IPS DF 6.9 (cell line): Measurements from ENCODE around the gene SYNGR2.
"Not testable (repeated sequence)": the region's sequence is repeated elsewhere in the genome, so short reads cannot be mapped to it uniquely, and the experiment has no call there.

ENCODE experiments used
- DNase-seq: peaks from one replicate; pipeline ENCODE4 v3.0.0-alpha.2; 2013; ENCODE audit warnings: low read depth, low spot score
- H3K27ac ChIP-seq: one replicate; pipeline ENCODE4 v1.5.1; 2013; ENCODE audit warnings: low read length, control low read depth
- H3K27me3 ChIP-seq: 2 replicates; pipeline ENCODE4 v1.6.1; 2013; ENCODE audit warnings: mild to moderate bottlenecking, low read length; ENCODE audit not compliant: control insufficient read depth, insufficient read depth
- H3K36me3 ChIP-seq: 2 replicates; pipeline ENCODE4 v1.6.1; 2013; ENCODE audit warnings: low read length; ENCODE audit not compliant: control insufficient read depth, insufficient read depth
- H3K4me1 ChIP-seq: 2 replicates; pipeline ENCODE4 v1.6.1; 2013; ENCODE audit warnings: low read length; ENCODE audit not compliant: control insufficient read depth, insufficient read depth
- H3K4me3 ChIP-seq: 2 replicates; pipeline ENCODE4 v1.5.1; 2013; ENCODE audit warnings: mild to moderate bottlenecking, low read length
- H3K9me3 ChIP-seq: 2 replicates; pipeline ENCODE4 v1.6.1; 2013; ENCODE audit warnings: low read length, inconsistent platforms; ENCODE audit not compliant: control insufficient read depth, insufficient read depth
- WGBS: extraction: QIAGEN DNeasy Blood & Tissue Kit; methylation state at CpG from one replicate; pipeline ENCODE4 v1.1.7; 2013; ENCODE audit warnings: mixed read lengths, missing lambda C conversion rate; ENCODE audit not compliant: insufficient read length, insufficient coverage; 5-methylcytosine and 5-hydroxymethylcytosine counted together

SYNGR2 gene

DNA sequence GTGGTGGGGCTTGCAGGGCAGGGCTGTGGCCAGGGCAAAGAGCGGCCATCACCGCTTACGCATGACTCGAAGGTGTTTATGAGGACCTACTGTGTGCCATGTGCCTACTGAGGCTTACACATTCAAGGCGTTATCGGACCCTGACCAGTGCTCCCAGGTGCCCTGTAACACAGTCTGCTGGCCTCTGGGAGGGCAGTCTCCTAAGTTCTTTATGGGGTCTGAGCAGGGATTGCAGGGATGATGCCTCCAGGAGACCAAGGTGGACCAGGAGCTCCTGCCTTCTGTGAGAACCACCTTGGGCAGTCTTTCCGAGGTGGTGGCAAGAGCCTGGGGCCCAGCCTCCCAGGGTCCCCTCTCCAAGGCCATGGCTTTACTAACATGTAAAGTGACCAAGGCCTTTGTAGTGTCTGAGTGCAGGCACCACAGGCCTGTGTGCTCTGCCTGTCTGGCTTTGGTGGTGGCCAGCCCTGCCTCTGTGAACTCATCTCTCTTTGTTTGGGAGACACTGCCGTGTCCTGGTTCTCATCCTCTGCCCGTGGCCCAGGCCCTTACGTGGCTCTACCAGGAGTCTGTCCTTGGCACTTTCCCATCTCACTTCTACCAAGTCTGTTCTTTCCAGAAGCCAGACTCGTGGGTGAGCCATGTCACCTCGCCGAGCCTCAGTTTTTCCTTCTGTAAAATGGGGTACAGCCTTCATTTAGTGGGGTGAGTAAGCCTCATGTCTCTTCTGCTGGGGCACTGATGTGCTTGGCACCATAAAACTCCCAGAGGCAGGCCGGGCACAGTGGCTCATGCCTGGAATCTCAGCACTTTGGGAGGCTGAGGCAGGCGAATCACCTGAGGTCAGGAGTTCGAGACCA is 3.4 kb upstream of the SYNGR2 start:
- Histone ChIP-seq H3K4me1 (peaks cover 5% of the 10 kb centered on the region; the same call in 1 of the 2 replicates), H3K9me3 (no peaks in the 10 kb centered on the region), H3K4me3 (no peak overlapping the region), H3K27ac (no peak overlapping the region), H3K36me3 (no peaks in the 10 kb centered on the region), H3K27me3 (no peaks in the 10 kb centered on the region)
- no peak for DNase-seq
- WGBS: no CpG with 5 or more reads among the region's 16 CpGs

DNA sequence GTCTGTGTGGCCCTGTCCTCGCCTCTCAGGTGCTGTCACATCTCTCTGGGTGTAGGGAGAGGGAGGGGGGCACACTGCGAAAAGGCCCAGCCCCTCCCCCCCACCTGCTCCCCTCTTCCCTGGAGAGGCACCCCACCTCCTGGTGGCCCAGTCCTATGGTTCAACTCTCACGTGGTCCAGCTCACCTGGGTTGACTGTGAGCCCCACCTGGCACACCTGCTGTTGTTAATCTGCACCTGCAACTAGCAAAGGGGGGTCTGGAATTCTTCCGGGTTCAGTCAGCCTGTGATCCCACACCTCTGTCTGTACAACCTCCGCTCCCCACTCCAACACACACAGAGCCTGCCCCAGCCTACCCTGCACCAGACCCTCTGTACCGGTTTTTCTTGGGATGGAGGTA is 2.0 kb upstream of the SYNGR2 start:
- H3K36me3 ChIP-seq: no peaks in the 10 kb centered on the region; the same call in 1 of the 2 replicates
- no peaks in the 10 kb centered on the region for H3K9me3 ChIP-seq
- peaks cover 5% of the 10 kb centered on the region; the same call in 1 of the 2 replicates for H3K4me1 ChIP-seq
- H3K27me3 ChIP-seq: no peaks in the 10 kb centered on the region
- no peak overlapping the region for H3K4me3 ChIP-seq
- WGBS: no CpG with 5 or more reads among the region's 6 CpGs
- no peak for DNase-seq
- no peak overlapping the region for H3K27ac ChIP-seq

DNA sequence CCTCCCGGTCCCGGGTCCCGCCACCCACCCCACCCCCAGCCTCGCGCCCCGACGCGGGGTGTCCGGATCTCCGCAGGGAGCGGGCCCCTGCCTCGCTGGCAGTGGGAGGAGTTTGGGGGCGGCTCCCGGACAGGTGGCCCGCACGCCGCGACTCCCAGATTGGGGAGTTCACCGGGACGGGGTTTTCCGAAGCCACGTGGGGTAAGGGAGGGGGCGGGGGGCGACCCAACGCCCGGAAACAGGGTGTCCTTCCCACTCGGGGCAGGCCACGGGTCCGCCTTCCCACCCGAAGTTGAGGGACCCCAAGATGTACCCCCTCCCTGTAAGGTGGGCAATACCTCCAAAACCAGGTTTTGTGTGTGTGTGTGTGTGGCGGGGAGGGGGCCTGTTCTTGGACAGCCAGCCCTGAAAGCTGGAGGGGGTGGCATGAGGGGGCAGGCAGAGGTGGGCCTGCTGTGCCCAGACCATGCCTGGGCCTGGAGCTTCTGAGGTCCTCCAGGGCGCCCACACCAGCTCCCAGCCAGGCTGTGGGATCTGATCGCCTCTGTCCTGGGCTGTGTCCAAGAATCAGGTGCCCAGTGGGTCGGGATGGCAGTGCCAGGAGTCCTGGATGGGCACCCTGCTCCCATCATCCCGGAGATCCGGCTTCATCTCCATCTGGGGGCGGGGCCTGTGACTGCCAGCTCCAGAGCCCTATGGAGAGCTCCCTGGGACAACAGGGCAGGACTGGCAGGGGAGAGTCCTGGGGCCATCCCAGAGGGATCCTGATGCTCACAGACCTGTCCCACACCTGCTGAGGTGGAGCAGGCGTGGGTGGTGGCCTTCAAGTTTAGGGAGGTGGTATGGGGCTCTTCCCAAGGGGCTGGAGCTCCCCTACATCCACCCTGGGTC is 767 bp downstream of the SYNGR2 start:
- no peak for DNase-seq
- Histone ChIP-seq H3K4me3 (peak overlapping the region; percentile 87; the same call in 1 of the 2 replicates), H3K4me1 (peaks cover 5% of the 10 kb centered on the region; the same call in 1 of the 2 replicates), H3K9me3 (no peaks in the 10 kb centered on the region), H3K36me3 (peaks cover 3% of the 10 kb centered on the region; the same call in 1 of the 2 replicates), H3K27ac (no peak overlapping the region), H3K27me3 (no peaks in the 10 kb centered on the region)
- WGBS: no CpG with 5 or more reads among the region's 38 CpGs

DNA sequence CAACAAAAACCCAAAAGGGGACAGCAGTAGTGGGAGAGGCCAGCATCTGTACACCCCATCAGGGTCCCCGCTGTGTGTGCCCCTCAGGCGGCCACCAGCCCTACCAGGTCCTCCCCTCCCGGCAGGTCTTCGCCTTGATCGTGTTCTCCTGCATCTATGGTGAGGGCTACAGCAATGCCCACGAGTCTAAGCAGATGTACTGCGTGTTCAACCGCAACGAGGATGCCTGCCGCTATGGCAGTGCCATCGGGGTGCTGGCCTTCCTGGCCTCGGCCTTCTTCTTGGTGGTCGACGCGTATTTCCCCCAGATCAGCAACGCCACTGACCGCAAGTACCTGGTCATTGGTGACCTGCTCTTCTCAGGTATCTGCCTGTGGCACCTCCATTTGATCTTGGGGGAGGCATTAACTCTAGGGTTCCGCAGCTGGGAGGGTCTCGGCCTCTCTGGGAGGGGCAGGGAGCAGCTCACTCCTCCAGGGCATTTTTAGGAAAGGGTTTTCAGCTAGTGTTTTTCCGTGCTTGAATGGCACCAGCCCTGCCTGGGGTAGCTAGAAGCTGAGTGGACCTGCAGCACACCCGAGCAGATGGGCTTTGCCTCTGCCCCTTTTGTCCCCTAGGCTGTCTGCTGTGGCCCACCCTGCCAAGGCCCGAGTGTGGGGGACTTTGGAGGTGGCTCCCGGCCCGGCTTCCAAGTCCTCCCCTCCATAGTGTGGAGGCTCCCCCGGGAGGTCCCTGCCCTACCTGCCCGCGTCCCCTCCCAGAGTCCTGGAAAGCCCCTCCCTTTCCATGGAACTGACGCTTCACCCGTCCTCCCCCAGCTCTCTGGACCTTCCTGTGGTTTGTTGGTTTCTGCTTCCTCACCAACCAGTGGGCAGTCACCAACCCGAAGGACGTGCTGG is 2.6 kb downstream of the SYNGR2 start:
- no peak for DNase-seq
- Histone ChIP-seq H3K9me3 (no peaks in the 10 kb centered on the region), H3K36me3 (peaks cover 16% of the 10 kb centered on the region), H3K4me1 (peaks cover 5% of the 10 kb centered on the region), H3K4me3 (no peak overlapping the region), H3K27me3 (no peaks in the 10 kb centered on the region), H3K27ac (no peak overlapping the region)
- no CpG with 5 or more reads among the region's 31 CpGs for WGBS

DNA sequence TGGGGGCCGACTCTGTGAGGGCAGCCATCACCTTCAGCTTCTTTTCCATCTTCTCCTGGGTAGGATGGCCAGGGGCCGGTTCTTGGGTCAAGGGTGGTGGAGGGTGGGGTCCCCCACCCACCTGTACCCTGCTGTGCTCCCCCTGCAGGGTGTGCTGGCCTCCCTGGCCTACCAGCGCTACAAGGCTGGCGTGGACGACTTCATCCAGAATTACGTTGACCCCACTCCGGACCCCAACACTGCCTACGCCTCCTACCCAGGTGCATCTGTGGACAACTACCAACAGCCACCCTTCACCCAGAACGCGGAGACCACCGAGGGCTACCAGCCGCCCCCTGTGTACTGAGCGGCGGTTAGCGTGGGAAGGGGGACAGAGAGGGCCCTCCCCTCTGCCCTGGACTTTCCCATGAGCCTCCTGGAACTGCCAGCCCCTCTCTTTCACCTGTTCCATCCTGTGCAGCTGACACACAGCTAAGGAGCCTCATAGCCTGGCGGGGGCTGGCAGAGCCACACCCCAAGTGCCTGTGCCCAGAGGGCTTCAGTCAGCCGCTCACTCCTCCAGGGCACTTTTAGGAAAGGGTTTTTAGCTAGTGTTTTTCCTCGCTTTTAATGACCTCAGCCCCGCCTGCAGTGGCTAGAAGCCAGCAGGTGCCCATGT is 3.3 kb downstream of the SYNGR2 start:
- DNase-seq: not testable (repeated sequence)
- peaks cover 16% of the 10 kb centered on the region for H3K36me3 ChIP-seq
- WGBS: no CpG with 5 or more reads among the region's 19 CpGs

DNA sequence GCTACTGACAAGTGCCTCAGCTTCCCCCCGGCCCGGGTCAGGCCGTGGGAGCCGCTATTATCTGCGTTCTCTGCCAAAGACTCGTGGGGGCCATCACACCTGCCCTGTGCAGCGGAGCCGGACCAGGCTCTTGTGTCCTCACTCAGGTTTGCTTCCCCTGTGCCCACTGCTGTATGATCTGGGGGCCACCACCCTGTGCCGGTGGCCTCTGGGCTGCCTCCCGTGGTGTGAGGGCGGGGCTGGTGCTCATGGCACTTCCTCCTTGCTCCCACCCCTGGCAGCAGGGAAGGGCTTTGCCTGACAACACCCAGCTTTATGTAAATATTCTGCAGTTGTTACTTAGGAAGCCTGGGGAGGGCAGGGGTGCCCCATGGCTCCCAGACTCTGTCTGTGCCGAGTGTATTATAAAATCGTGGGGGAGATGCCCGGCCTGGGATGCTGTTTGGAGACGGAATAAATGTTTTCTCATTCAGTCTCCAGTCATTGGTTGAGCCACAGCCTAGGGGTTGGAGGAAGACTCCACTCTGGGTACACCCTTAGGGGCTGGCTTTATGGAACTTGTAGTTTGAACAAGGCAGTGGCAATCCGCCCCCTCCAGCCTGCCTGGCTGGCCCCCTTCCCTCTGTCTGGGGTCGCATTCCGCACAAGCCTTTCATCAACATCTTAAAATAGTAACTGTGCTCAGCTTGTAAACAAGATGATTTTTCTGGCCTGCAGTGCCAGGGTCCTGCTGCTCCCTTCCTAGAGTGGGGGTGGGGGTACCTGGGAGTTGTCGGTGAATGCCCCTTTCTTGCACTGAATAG is 4.1 kb downstream of the SYNGR2 start:
- DNase-seq: no peak
- no peak overlapping the region for H3K4me3 ChIP-seq
- H3K36me3 ChIP-seq: peaks cover 16% of the 10 kb centered on the region
- no peaks in the 10 kb centered on the region for H3K9me3 ChIP-seq
- WGBS: no CpG with 5 or more reads among the region's 19 CpGs
- H3K27me3 ChIP-seq: no peaks in the 10 kb centered on the region
- H3K27ac ChIP-seq: no peak overlapping the region
- peaks cover 5% of the 10 kb centered on the region for H3K4me1 ChIP-seq

More for the DNA sequence above, 3.3 kb downstream of the SYNGR2 start:
- not testable (repeated sequence) for H3K4me3 ChIP-seq, H3K27me3 ChIP-seq, H3K9me3 ChIP-seq, H3K4me1 ChIP-seq, H3K27ac ChIP-seq

DNA sequence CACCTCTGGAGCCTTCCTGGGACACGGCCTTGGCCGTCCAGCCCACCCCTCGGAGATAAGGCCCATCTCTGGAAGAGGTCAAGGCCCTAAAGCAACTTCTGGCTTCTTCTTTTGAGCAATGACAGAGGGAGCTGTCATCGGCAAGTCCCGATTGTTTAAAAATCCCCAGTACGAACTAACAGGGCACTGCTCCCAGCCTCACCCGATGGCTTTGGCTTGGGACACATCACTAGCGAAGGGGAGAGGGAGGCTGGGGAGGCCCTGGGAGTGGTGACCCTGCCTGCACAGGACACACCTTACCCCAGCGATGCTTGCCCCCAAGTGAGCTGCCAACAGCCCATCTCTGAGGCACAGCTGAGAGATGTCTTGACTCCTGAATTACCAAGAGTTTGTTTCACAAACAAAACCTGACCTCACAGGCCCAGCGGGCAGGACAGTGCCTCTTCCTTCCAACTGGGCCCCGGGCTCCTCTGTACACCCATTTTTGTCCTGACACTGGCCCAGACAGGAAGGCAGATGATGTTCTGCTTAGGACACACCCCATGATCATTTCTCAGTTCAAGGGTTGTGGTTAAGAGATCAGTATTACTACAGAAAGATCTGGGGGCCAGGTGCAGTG is 4.8 kb downstream of the SYNGR2 start:
- peaks cover 3% of the 10 kb centered on the region for H3K4me1 ChIP-seq
- H3K4me3 ChIP-seq: no peak overlapping the region
- DNase-seq: no peak
- no peak overlapping the region for H3K27ac ChIP-seq
- no peaks in the 10 kb centered on the region for H3K27me3 ChIP-seq
- no CpG with 5 or more reads among the region's 11 CpGs for WGBS
- H3K9me3 ChIP-seq: no peaks in the 10 kb centered on the region
- peaks cover 17% of the 10 kb centered on the region for H3K36me3 ChIP-seq

DNA sequence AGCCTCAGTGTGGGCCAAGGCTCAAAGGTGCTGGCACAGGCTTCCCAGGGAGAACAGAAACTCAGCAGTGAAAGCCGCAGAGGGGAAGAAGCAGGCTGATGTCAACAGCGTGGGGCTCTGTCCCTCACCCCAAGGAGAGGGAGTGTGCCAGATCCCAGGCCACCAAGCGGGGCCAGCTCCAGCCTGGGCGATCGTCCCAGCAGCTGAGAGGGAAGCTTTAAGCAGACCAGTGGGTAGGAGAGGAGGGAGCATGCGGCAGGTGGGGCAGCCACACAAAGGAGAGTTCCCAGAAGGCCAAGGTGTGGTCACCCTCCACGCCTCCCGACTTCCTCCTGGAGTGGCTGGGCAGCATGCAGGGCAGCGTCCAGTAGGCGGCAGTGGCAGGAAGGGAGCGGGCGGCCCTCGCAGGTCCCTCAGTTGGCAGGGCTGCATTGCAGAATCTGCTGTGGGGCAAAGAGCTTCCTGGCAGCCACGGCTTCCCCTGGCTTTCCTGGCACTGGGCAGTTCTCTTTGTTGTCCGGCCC is 6.0 kb downstream of the SYNGR2 start:
- DNase-seq: no peak
- H3K4me1 ChIP-seq: no peaks in the 10 kb centered on the region; the same call in none of the 2 replicates
- H3K27me3 ChIP-seq: no peaks in the 10 kb centered on the region
- H3K4me3 ChIP-seq: no peak overlapping the region
- H3K36me3 ChIP-seq: peaks cover 27% of the 10 kb centered on the region
- WGBS: no CpG with 5 or more reads among the region's 15 CpGs
- H3K27ac ChIP-seq: no peak overlapping the region
- H3K9me3 ChIP-seq: no peaks in the 10 kb centered on the region
